GM21390 (cell line): ENCODE data around the gene TMEM244.
"Not testable (repeated sequence)": the region's sequence is repeated elsewhere in the genome, so short reads cannot be mapped to it uniquely, and the experiment has no call there.

Experiments
- ATAC-seq: cut with Tn5 transposase; IDR thresholded peaks from one replicate; pipeline ENCODE4 v1.9.1; 2021; ENCODE audit not compliant: unreplicated experiment

TMEM244 gene

DNA sequence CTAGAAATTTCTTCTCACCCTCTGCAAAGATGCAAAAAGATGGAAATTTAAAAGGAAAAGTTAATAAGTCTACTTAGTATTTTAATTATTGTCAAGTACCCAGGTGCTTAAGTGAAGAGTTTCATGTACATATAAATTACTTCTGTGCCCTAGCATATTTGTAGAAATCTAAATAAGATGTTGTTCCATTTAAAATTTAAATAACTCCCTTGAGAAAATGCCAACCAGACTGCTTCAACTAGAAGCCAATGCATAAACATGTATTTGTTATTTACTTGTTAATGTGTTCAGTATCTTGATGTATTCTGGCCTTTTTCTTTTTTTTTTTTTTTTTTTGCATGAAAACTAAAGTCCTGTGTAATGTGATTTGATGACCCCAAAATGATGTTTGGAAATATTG lies 6.3 kb upstream of the TMEM244 start:
- no peak for ATAC-seq

DNA sequence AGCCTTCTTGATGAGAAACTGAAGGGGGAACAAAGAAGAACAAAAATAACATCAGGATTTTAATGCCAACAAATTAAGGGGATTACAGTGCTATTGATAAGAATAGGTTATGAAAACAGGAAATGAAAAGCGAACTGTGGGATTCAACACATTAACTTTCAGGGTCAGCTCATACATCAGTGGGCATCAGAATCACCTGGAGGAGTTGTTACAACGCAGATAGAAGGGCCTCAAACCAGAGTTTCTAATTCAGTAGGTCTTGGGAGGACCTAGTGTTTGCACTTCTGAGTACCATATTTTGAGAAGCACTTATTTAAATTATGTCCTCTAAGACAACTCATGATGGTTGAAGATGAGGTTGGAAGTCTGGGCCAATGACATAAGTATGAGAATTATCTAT lies 5.6 kb upstream of the TMEM244 start:
- ATAC-seq, result no peak

DNA sequence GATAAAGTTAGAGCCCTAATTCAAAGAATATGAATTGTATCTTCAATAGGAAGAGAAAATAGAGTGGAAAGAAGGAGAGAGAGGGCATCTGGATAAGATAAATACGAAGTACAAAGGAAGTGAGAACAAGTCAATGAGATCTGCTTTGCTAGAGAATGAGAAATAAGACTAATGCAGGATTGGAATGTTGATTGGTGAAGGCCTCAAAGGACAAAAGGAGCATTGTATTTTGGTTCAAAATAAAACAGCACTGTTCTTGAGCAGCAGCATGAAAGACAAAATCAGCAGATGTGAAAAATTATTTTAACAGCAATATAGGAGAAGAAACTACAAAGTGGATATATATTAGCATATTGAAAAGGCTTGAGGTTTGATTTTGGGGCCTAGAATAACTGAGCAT lies 5.1 kb upstream of the TMEM244 start:
- ATAC-seq, result no peak

DNA sequence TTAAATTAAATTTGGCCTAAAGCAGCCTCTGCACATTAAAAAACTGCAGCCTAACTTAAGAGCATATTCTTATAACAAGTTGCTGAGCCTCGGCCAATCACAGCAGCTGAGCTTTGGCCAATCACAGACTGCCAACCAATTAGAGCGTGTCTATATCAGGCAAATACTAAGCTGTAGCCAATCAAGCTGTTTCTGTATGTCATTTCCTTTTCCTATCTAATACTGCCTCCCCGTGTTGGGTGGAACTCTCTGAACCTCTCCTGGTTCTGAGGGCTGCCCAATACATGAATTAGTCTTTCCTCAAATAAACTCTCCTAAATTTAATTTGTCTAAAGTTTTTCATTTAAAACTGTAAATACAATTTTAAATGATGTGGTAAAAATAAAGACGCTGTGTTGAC lies 3.9 kb upstream of the TMEM244 start:
- no peak for ATAC-seq

DNA sequence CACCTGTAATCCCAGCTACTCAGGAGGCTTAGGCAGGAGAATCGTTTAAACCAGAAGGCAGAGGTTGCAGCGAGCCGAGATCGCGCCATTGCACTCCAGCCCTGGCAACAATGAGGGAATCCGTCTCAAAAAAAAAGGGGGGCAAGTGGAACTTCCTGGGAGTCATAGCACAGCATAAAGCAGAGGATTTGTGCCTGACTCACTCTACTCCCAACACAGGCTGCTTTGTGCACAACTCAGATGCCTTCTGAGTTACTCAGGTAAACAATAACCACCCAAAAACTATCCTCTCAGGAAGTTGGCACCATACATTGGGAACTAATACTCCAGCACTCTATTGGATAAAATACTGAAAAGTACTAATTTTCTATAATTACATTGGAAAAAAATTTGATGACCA lies 2.5 kb upstream of the TMEM244 start:
- no peak for ATAC-seq

DNA sequence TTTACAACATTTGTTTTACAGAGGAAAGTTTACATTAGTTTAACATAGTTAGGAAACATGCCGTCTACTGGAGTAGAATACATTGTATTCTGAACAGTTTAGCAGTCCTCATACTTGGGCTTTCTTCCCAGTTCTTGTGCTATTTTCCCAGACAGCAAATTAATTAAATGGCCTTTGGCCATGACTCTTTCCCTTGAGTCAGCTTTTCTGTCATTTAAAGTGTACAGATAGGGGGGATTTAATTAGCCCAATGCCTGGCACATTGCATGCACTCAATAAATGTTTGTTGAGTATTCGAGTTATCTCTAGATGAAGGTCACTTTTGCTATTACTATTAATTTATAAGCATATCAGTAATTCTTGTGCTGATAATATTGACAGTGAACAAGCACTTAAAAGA lies 1.6 kb downstream of the TMEM244 start:
- ATAC-seq, result no peak

DNA sequence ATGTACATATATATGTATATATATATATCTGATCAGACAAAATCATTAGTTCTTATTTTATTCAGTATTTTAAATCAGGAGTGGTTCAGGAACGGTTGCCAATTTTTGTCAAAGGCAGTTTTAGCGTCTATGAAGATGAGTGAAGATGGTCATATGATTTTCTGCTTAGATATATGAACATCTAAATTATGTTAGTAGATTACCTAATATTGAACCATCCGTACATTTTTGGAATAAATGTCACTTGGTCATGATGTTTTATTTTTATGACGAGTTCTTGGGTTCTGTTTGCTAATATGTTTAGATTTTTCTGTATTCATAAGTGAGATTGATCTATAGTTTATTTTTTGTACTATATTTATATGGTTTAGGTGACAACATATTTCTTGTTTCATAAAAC lies 3.3 kb downstream of the TMEM244 start:
- no peak for ATAC-seq

DNA sequence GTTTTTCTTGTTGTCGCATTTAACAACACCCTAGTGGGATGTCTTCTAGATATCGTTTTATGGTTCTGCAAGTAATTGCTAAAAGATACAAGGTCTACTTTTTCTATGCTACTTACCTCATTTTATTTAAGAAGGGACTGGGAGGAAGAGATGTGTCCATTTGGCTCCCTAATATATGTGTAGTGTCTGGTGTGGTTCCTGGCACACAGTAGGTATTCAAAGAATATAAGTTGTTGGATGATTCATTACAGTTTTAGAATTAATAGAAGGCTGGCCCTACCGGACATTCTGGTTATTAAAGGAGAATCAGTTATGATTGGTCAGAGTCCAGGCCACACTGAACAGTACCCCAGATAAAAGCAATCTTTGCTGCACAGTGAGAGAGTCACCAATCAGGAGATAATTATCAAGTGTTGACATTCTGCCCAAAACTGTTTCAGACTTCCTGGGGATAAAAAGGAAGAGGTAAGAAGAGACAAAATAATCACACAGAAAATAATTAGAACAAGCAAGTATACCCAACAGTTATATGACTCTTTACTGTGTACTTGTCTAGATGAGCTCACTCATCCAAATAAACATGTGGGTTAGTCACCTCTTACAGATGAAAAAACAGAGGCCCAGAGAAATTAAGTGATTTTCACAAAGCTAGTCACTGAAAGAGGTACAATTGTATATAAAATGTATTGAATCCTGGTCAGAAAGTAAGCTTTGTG lies 7.0 kb downstream of the TMEM244 start:
- ATAC-seq, result no peak

DNA sequence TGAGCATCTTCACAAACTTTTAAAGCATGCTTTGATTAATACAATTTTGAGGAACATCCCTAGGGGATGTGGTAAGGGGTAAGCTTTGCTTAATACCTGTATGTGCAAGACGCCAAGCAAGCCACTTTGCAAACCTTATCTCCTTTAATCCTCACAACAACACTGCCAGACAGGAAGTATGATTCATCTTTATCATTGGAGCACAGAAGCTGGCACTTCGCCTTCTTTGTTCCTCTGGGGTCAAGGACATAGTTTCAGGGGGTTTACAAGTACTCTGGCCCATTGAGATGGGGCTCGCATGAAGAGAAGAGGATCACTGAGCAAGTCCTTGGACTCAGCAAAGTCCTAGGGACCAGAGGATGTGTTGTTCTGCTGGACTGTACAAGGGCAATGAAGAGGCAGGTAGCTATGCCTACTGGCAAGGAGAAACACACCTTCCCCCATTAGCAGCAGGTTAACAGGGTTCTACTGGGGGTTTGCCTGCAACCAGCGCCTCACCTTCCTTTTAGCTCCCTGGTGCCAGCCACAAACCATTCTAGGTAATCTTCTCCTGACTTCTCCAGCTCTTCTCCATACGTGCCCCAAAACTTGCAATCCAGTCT lies 8.8 kb downstream of the TMEM244 start:
- no peak for ATAC-seq

DNA sequence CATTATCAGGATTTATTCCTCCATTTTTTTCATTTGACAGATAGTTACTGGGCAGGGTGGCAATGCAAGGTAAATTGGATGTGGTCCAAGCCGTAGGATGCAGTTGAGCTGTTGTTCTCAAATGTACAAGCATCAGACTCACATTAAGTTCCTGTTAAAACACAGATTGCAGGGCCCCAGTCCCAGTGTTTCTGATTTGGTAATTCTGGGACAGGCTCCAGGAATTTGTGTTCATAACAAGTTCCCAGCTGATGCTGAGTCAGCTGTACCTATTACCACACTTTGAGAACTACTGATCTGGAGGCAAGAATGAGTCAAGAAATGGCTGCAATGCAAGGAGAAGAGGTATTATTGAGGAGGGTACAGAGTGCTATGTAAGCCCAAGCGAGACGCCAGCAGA lies 11.7 kb downstream of the TMEM244 start:
- ATAC-seq, result no peak

DNA sequence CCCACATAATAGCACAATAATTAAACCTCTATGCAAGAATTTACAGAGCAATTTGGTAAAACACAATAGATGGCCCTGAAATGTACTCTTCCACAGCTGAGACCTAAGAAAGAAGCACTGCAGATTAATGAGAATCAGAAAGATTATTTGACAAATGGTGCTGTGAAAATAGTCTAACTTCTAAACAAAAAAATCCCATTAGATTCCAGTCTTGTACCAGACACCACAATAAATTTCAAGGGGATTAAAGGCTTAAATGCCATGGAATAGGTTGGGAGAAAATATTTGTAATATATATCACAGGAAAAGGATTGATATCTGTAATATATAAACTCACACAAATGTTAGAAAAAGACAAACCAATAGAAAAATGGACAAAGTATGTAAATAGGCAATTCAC lies 14.4 kb downstream of the TMEM244 start:
- no peak for ATAC-seq

DNA sequence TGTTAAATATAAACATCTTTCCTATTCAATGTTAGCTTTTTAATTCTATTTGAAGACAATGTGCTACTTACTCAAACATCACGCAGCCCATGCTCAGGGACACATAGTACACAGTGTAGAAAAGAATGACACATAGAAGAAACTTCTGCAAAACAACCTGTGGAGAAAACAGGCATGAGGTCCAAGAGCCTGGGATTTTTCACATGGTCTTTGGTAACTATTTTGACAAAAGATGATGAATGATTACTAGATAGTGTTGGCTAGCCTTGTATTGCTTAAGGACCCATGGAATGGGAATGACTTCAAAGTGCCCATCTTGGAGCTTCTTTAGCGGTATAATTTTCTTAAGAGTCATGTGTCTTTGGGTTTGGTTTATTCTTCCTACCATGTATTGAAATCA lies 15.4 kb downstream of the TMEM244 start:
- no peak for ATAC-seq

DNA sequence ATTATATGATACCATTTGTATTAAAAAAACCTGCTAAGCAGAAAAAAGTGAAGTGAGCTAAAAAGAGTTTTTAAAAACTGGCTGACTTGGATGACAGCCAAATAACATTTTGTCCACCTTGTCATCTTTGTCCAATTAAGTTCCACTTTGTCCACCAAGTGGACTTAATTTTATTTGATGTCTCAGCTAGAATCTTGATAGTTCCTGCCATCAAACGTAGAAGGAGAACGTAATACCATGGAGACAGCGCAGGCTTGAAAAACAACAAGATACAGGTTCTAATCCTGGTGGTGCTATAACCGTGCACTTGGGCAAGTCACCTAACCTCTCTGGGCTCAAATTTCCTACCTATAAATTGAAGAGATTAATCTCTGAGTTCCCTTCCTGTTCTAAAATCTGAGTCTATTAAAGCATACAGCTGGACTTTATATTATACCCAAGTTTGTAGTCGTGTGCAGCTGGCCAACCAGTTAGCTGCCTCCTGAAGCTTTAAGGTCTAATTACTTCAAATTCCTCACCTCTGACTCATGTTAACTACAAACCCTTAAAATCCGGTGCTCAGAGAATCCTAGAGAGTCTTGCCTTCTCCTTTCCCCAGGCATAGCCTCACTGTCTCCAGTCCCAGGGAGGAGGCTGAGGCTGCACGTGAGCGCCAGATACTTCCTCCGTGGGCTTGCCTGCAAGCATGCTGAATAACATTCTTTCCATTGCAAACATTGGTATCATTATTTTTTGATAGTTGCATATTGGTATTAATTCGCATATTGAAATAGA lies 16.8 kb downstream of the TMEM244 start:
- no peak for ATAC-seq

DNA sequence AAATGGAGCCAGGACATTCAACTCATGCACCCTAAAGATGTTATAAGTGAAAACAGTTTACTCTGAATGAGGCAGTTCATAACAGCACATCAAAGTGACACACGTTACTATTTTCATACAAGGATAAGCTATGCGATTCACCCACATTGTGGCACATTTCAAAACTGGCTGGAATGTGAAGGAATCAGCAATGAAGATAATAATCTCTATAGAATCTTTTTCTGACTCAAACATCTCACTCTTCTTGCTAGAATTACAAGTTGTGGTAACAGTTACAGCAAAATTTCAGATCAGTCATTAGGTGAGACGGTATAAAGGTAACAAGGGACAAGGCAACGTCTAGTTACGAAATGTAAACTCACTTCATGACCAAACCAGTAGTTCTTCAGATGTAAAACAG lies 17.5 kb downstream of the TMEM244 start:
- ATAC-seq, result no peak

DNA sequence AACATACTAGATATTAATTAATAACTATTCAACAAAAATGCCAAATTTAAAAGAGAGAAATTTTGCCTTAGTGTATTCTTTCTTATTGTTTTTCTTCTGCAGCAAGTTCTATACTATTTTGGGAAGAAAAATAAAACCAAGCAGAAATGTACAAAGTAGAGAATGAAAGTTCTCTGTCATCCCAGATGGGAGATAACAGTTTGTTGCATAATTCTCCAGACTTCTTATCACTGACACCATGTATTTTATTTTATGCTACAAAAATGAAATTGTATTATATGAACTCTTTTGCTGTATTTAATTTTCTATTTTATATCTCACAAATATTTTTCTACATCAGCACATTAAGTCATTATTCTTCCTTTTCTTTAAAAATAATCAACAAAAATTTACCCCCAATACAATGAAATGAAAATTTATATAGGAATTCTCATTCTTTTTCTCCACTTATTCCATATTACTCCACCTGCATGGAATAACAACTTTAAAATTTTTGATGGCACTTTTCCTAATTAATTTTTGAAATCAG lies 18.2 kb downstream of the TMEM244 start:
- no peak for ATAC-seq

DNA sequence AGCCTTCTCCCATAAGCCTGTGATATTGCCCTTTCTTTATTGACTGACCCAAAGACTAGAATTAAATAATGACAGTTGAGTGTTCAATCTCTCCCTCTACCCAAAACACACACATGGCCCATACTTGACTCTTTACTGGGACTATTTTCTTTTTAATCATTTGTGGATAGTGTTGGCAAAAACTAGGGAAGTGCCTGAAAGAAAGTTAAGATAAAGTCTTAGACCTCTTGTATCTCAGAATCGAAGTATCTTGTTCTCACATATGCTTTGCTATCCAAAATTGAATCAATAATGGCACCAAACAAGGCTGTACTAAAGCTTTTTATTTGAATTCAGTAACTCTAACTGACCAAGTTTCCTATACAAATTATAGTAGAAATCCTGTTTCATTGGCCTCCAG lies 19.0 kb downstream of the TMEM244 start:
- ATAC-seq, result no peak

DNA sequence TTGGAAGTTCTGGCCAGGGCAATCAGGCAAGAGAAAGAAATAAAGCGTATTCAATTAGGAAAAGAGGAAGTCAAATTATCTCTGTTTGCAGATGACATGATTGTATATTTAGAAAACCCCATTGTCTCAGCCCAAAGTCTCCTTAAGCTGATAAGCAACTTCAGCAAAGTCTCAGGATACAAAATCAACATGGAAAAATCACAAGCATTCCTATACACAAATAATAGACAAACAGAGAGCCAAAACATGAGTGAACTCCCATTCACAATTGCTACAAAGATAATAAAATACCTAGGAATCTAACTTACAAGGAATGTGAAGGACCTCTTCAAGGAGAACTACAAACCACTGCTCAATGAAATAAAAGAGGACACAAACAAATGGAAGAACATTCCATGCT lies 21.6 kb downstream of the TMEM244 start:
- not testable (repeated sequence) for ATAC-seq

DNA sequence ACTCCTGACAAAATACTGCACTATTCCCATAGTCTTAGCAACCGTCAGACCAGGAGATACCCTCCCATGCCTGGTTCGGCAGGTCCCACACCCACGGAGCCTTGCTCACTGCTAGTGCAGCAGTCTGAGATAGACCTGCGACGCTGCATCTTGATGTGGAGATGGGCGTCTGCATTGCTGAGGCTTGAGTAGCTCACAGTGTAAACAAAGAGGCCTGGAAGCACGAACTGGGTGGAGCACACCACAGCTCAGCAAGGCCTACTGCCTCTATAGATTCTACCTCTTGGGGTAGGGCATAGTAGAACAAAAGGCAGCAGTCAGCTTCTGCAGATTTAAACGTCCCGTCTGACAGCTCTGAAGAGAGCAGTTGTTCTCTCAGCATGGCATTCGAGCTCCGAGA lies 25.4 kb downstream of the TMEM244 start:
- ATAC-seq, result no peak

DNA sequence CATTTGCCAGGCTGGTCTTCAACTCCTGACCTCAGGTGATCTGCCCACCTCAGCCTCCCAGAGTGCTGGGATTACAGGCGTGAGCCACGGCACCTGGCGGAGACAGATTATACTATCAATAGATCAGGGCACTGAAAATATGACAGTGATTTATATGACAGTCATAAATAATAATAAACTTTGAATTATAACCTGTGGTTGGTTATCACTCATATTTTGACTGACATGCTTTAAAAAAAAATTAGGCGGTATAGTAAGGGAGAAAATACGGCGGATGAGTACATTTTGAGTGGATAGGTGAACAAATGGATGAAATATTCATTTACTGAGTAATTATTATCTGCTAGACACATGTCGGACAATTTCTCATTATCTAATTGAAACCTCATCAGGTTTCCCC lies 28.8 kb downstream of the TMEM244 start:
- no peak for ATAC-seq

DNA sequence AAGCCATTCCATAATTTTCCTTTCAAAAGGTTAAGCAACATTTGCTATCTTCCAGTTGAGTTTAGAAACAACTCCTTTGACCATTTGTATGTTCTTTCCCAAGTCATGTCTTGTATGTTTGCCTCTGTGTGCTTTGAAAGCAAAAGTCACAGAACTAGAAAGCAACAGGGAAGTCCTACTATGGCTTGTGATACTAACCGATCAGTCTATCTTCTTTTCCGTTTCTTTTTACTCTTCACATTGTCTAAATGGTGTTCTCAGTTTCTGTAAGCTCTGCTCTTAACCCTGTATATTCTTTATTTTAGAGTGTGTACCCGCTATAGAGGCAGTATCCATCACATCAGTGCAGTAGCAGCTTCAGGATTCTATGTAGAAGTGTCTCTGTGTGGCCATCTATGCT lies 32.9 kb downstream of the TMEM244 start:
- ATAC-seq, result no peak

DNA sequence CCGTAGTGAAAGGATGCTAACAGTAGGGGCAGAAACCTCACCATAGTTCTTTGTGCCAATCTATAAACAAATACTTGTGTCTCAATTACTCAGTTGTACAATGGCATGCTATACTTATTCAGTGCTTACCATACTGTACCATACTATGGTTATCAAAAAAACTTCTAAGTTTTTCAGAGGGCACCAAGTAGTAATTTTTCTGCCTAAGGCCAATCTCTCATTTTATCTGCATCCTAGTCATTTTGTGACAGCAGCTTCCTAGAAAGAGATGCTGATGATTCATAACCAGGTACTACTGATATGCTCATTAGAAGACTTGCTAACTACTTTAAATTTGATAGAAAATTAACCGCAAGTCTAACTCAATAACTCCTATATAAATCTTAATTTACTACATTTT lies 42.9 kb downstream of the TMEM244 start:
- ATAC-seq, result no peak

DNA sequence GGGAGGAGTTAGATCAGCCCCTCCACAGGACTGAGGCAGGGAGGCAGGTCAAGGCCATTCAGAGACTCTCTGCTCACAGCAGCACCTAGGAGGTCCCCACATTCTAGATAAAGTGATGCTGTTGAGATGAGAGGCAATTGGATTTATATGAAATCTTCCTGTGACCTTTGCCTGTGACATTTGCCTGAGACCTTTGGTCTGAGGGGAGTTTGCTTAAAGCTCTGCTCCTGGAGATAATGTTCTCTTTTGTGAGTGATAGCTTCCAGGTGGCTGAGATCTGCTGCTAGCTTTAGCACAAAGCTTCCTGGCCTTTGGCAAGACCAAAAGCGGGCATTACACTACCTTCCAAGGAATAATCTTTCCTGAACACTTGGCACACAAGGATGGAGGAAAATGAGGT lies 43.3 kb downstream of the TMEM244 start:
- ATAC-seq, result no peak
